ENCODE results near the gene ZNF117.

Gene ZNF117

GRCh38 chr7:64997927-64998391 lies 7.1 kb upstream of the ZNF117 start:
- TF ChIP-seq SUZ12 (IDR thresholded peaks at IDR 0.05) (no peak), NFRKB (IDR thresholded peaks at IDR 0.05) (no peak), FOXM1 (IDR thresholded peaks at IDR 0.05; ENCODE audit: borderline replicate concordance) (no peak), ZNF384 (IDR thresholded peaks at IDR 0.05) (no peak), FOXA1 (IDR thresholded peaks at IDR 0.05) (no peak), ELF4 (IDR thresholded peaks at IDR 0.05) (no peak), ARNT (IDR thresholded peaks at IDR 0.05) (no peak), L3MBTL2 (conservative IDR thresholded peaks at IDR 0.05) (no peak), HDGF (IDR thresholded peaks at IDR 0.05; ENCODE audit: borderline replicate concordance) (no peak), SP1 (IDR thresholded peaks at IDR 0.05) (no peak), TARDBP (IDR thresholded peaks at IDR 0.05) (no peak), LEF1 (IDR thresholded peaks at IDR 0.05; ENCODE audit: borderline replicate concordance) (no peak), BHLHE40 (IDR thresholded peaks at IDR 0.05; ENCODE audit: borderline replicate concordance) (no peak), CTBP1 (IDR thresholded peaks at IDR 0.05; ENCODE audit: borderline replicate concordance) (no peak), FOXK2 (IDR thresholded peaks at IDR 0.05) (no peak)
- TF ChIP-seq, protein P1, sequence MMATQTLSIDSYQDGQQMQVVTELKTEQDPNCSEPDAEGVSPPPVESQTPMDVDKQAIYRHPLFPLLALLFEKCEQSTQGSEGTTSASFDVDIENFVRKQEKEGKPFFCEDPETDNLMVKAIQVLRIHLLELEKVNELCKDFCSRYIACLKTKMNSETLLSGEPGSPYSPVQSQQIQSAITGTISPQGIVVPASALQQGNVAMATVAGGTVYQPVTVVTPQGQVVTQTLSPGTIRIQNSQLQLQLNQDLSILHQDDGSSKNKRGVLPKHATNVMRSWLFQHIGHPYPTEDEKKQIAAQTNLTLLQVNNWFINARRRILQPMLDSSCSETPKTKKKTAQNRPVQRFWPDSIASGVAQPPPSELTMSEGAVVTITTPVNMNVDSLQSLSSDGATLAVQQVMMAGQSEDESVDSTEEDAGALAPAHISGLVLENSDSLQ (IDR thresholded peaks at IDR 0.05) = no peak
- DNase-seq (ENCODE audit: extremely low spot score) = no peak
- CTCF ChIA-PET = no interaction called here
- POLR2A ChIA-PET = no interaction called here

GRCh38 chr7:64997164-64997908 lies 6.5 kb upstream of the ZNF117 start:
- ChIA-PET POLR2A (interaction anchor here (0.7 kb wide), 1 partner anchor 9 kb away, joined by 3 read pairs; the partner anchor contains the start of gene ERV3-1), CTCF (no interaction called here)
- no peak for DNase-seq (ENCODE audit: extremely low spot score)
- TF ChIP-seq LEF1 (IDR thresholded peaks at IDR 0.05; ENCODE audit: borderline replicate concordance) (no peak), NFRKB (IDR thresholded peaks at IDR 0.05) (no peak), TARDBP (IDR thresholded peaks at IDR 0.05) (no peak), ELF4 (IDR thresholded peaks at IDR 0.05) (no peak), CTBP1 (IDR thresholded peaks at IDR 0.05; ENCODE audit: borderline replicate concordance) (no peak), HDGF (IDR thresholded peaks at IDR 0.05; ENCODE audit: borderline replicate concordance) (no peak), BHLHE40 (IDR thresholded peaks at IDR 0.05; ENCODE audit: borderline replicate concordance) (no peak), SUZ12 (IDR thresholded peaks at IDR 0.05) (no peak), ZNF384 (IDR thresholded peaks at IDR 0.05) (no peak), L3MBTL2 (conservative IDR thresholded peaks at IDR 0.05) (no peak), SP1 (IDR thresholded peaks at IDR 0.05) (no peak)

- no peak for DNase-seq (ENCODE audit: extremely low spot score)
- no peak for TF ChIP-seq FOXA1 (IDR thresholded peaks at IDR 0.05)
- no peak for TF ChIP-seq CTBP1 (IDR thresholded peaks at IDR 0.05; ENCODE audit: borderline replicate concordance)
- TF ChIP-seq HDGF (IDR thresholded peaks at IDR 0.05; ENCODE audit: borderline replicate concordance) = no peak
- TF ChIP-seq ELF4 (IDR thresholded peaks at IDR 0.05) = no peak
- no peak for TF ChIP-seq NFRKB (IDR thresholded peaks at IDR 0.05)
- no peak for TF ChIP-seq LEF1 (IDR thresholded peaks at IDR 0.05; ENCODE audit: borderline replicate concordance)
- no peak for TF ChIP-seq BHLHE40 (IDR thresholded peaks at IDR 0.05; ENCODE audit: borderline replicate concordance)
- TF ChIP-seq ZNF384 (IDR thresholded peaks at IDR 0.05) = no peak
- no peak for TF ChIP-seq TARDBP (IDR thresholded peaks at IDR 0.05)
- no peak for TF ChIP-seq FOXM1 (IDR thresholded peaks at IDR 0.05; ENCODE audit: borderline replicate concordance)
- TF ChIP-seq, protein P1 (IDR thresholded peaks at IDR 0.05) = no peak
- TF ChIP-seq SP1 (IDR thresholded peaks at IDR 0.05) = no peak
- ChIA-PET POLR2A (no interaction called here), CTCF (no interaction called here)
Measured at GRCh38 chr7:64996305-64996704, 5.5 kb upstream of the ZNF117 start.

DNA sequence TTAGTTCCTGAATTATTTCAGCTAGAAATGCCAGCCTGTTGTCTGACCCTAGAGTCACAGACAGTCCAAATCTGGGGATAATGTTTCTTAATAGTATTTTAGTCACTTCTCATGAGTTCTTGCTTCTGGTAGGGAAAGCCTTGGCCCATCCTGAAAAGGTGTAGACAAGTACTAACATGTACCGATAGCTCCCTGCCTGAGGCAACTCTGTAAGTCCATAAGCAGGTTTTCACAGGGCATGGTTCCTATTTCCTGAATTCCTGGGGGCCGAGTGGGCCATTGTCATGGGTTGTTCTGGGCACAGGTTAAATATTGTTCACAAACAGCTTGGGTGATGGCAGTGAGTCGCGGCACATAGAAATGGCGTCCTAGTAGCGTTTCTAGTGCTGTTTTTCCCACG lies 3.1 kb upstream of the ZNF117 start:
- ChIA-PET CTCF (no interaction called here), POLR2A (no interaction called here)
- TF ChIP-seq TARDBP (IDR thresholded peaks at IDR 0.05) = no peak
- no peak for DNase-seq (ENCODE audit: extremely low spot score)

GRCh38 chr7:64992971-64993370 lies 2.1 kb upstream of the ZNF117 start:
- CTCF ChIA-PET = no interaction called here
- POLR2A ChIA-PET = no interaction called here
- TF ChIP-seq ZNF384 (IDR thresholded peaks at IDR 0.05) (no peak), LEF1 (IDR thresholded peaks at IDR 0.05; ENCODE audit: borderline replicate concordance) (no peak), FOXK2 (IDR thresholded peaks at IDR 0.05) (no peak), CTBP1 (IDR thresholded peaks at IDR 0.05; ENCODE audit: borderline replicate concordance) (no peak), ELF4 (IDR thresholded peaks at IDR 0.05) (no peak), FOXM1 (IDR thresholded peaks at IDR 0.05; ENCODE audit: borderline replicate concordance) (no peak), TARDBP (IDR thresholded peaks at IDR 0.05) (no peak), HDGF (IDR thresholded peaks at IDR 0.05; ENCODE audit: borderline replicate concordance) (no peak), BHLHE40 (IDR thresholded peaks at IDR 0.05; ENCODE audit: borderline replicate concordance) (no peak), FOXA1 (IDR thresholded peaks at IDR 0.05) (no peak), NFRKB (IDR thresholded peaks at IDR 0.05) (no peak), ARNT (IDR thresholded peaks at IDR 0.05) (no peak), SP1 (IDR thresholded peaks at IDR 0.05) (no peak), SUZ12 (IDR thresholded peaks at IDR 0.05) (no peak), L3MBTL2 (conservative IDR thresholded peaks at IDR 0.05) (no peak)
- TF ChIP-seq, protein P1 (IDR thresholded peaks at IDR 0.05) = no peak
- no peak for DNase-seq (ENCODE audit: extremely low spot score)

DNA sequence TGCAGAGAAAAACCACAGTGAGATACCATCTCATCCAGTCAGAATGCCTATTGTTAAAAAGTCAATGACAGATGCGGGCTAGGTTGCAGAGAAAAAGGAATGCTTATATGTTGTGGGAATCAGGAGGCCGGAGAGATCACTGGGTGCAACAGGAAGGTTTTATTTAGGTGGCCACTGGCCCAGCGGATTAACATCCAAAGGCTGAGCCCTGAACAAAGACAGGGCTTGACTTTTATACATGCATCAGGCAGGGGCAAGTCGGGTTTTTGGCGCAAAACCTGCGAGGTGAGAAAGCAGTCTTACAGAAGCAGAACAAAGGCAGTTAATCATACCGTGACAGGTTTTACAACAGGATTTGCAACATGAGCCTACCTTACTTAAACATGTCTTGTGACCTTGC lies 620 bp downstream of the ZNF117 start:
- no peak for DNase-seq (ENCODE audit: extremely low spot score)
- TF ChIP-seq NFRKB (IDR thresholded peaks at IDR 0.05) = no peak
- TF ChIP-seq, protein P1 (IDR thresholded peaks at IDR 0.05) = 0 out of 2 replicates have a peak, but pooled peaks have one; percentile 28
- ChIA-PET POLR2A (no interaction called here), CTCF (no interaction called here)
